Prostate gland (tissue), 2 donors: ENCODE data around the gene MYO9B. TPM values are rescaled to one million over a fixed set of nuclear protein-coding genes. Genes with fewer than 3 reads are reported as not detected.

Source experiments
- DNase-seq: peaks from one replicate; pipeline ENCODE4 v3.0.0-alpha.2; 2019; ENCODE audit warnings: low spot score
- H3K27ac ChIP-seq, 2 donors: fragments of 200-600 bp; sonication (generic); 2 replicates each; pipeline ENCODE4 v1.5.1; 2017 to 2019
- H3K27me3 ChIP-seq: fragments of 200-600 bp; sonication (generic); replicated peaks from 2 replicates; pipeline ENCODE4 v1.5.1; 2019; ENCODE audit not compliant: insufficient read depth
- H3K36me3 ChIP-seq, 2 donors: fragments of 200-600 bp; sonication (generic); 1 replicate in 1 of 2; 2 replicates in 1 of 2; pipeline versions ENCODE4 v1.5.1 to v1.8.1; 2017 to 2019
- H3K4me1 ChIP-seq: fragments of 200-600 bp; sonication (generic); replicated peaks from 2 replicates; pipeline ENCODE4 v1.5.1; 2019
- H3K4me3 ChIP-seq, 2 donors: fragments of 200-600 bp; sonication (generic); 2 replicates each; pipeline ENCODE4 v1.5.1; 2017 to 2019
- H3K9me3 ChIP-seq: fragments of 200-600 bp; sonication (generic); 2 replicates; pipeline ENCODE4 v1.5.1; 2017
- POLR2A ChIP-seq: fragments of 450-650 bp; IDR thresholded peaks from one replicate; pipeline ENCODE4 v1.6.1; 2016; ENCODE audit warnings: antibody characterized with exemption, mild to moderate bottlenecking
- POLR2AphosphoS5 ChIP-seq: sonication (generic); formaldehyde crosslinking; IDR thresholded peaks from one replicate; pipeline ENCODE4 v1.6.1; 2017; ENCODE audit warnings: antibody characterized with exemption
- WGBS: methylation state at CpG from one replicate; pipeline ENCODE4 v1.1.5; 2018; 5-methylcytosine and 5-hydroxymethylcytosine counted together
- intact Hi-C: fragments of 100-400 bp; cut with DNase I; formaldehyde crosslinking; loops from one replicate; pipeline ENCODE4 v1.14.2; 2022
- total RNA-seq, 2 donors: library from RNA; depleted of rRNA; stranded (reverse); fragments of >200 nt; gene quantifications; one replicate each; pipeline ENCODE4 v1.1.0, GENCODE V29; 2016
- TF ChIP-seq, protein P1 (sequence below), 4 experiments: fragments of 200-600 bp in 2 of 4; fragments of 450-650 bp in 2 of 4; sonication (generic) in 2 of 4; IDR thresholded peaks; 1 replicate in 3 of 4; 2 replicates in 1 of 4; pipeline ENCODE4 v1.5.1; 2016 to 2019; ENCODE audit warnings: antibody characterized with exemption in 4 of 4, mild to moderate bottlenecking in 2 of 4, moderate library complexity in 2 of 4

The MYO9B gene
- total RNA-seq, 2 donors from 2014 or later, result 50.9 to 208 TPM

DNA sequence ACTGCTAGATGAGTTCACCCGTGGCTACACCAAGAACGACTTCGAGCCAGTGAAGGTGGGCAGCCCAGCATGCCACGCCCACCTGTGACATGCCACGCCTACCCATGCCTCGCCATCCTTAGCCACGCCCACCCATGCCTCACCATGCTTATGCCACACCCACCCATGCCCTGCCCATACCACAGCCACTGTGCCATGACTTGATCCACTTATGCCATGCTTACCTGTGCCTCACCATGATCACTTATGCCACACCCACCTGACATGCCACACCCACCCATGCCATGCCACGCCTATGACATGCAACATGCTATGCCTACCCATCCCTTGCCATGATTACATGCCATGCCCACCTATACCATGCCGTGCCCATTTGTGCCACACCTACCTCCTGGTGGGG is 126.7 kb downstream of the MYO9B start:
- Histone ChIP-seq H3K4me3 (no peak overlapping the region), H3K27me3 (no peaks in the 10 kb centered on the region), H3K27ac (no peak overlapping the region), H3K36me3 (peaks cover 4 to 32% of the 10 kb centered on the region in 2 donors), H3K9me3 (no peaks in the 10 kb centered on the region), H3K4me1 (no peaks in the 10 kb centered on the region)
- no peak for DNase-seq
- TF ChIP-seq POLR2AphosphoS5 (no peak), POLR2A (no peak)
- TF ChIP-seq, protein P1, sequence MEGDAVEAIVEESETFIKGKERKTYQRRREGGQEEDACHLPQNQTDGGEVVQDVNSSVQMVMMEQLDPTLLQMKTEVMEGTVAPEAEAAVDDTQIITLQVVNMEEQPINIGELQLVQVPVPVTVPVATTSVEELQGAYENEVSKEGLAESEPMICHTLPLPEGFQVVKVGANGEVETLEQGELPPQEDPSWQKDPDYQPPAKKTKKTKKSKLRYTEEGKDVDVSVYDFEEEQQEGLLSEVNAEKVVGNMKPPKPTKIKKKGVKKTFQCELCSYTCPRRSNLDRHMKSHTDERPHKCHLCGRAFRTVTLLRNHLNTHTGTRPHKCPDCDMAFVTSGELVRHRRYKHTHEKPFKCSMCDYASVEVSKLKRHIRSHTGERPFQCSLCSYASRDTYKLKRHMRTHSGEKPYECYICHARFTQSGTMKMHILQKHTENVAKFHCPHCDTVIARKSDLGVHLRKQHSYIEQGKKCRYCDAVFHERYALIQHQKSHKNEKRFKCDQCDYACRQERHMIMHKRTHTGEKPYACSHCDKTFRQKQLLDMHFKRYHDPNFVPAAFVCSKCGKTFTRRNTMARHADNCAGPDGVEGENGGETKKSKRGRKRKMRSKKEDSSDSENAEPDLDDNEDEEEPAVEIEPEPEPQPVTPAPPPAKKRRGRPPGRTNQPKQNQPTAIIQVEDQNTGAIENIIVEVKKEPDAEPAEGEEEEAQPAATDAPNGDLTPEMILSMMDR (IDR thresholded peaks at IDR 0.05), result no peak
- WGBS, result 84% methylated on average over 9 of the region's 9 CpGs
- intact Hi-C loops, result no loop called here

DNA sequence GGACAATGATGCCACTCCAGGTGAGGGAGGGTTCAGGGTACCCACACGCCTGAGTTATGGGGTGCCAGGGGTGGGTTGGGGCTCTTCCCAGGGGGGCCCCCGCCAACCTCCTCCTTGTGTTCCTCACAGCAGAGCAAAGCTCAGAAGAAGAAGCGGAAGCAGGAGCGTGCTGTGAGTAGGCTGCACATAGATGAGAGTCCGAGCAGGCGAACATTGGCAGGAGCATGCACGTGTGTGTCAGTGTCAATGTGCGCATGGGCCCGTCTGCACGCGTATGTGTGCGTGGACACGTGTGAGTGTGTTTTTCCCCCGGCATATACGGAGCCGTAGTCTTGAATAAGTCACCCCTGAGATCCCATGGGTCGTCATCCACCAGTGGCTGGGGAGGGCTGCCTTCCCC is 127.1 kb downstream of the MYO9B start:
- Histone ChIP-seq H3K4me3 (no peak overlapping the region), H3K9me3 (no peaks in the 10 kb centered on the region), H3K4me1 (no peaks in the 10 kb centered on the region), H3K27me3 (no peaks in the 10 kb centered on the region), H3K27ac (no peak overlapping the region), H3K36me3 (peaks cover 4 to 30% of the 10 kb centered on the region in 2 donors)
- WGBS, result 95% methylated on average over 17 of the region's 17 CpGs
- intact Hi-C loops, result no loop called here
- TF ChIP-seq POLR2A (no peak), POLR2AphosphoS5 (no peak)
- TF ChIP-seq, protein P1 (IDR thresholded peaks at IDR 0.05), result no peak
- DNase-seq, result no peak

DNA sequence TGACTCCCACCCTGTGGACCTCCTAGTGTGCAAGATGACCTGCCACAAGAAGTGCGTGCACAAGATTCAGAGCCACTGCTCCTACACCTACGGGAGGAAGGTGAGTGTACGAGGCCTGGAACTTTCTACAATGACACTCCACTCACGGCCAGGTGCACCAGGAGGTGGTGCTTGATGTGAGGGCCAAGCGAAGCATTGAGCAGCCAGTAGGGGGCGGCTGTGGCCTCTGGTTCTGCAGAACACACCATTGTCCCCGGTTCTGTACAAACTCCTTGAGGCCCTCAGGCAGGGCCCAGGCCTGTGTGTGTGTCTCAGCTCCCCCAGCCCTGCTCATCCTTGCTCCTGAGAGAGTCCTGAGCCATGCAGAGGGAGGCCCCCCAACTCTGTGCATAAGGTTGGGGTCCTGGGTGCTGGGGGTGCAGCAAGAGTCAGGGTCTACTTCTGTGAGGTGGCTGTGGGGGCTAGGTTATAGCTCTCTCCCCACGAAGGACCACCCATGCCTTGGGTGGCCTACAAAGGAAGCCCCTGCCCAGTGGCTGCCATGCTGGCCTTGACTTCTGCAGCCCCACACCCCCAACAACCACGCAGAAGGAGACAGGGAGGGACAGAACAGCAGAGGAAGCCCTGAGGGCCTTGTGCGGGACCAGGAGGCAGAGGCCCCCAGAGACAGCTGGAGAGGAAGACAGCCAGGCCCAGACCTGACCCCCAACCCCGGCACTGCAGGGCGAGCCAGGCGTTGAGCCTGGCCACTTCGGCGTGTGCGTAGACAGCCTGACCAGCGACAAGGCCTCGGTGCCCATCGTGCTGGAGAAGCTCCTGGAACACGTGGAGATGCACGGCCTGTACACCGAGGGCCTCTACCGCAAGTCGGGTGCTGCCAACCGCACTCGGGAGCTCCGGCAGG is 129.9 kb downstream of the MYO9B start:
- Histone ChIP-seq H3K4me3 (no peak overlapping the region), H3K36me3 (peaks cover 4 to 18% of the 10 kb centered on the region in 2 donors), H3K27ac (no peak overlapping the region), H3K4me1 (no peaks in the 10 kb centered on the region), H3K9me3 (no peaks in the 10 kb centered on the region), H3K27me3 (no peaks in the 10 kb centered on the region)
- peak; percentile 46 for DNase-seq
- TF ChIP-seq, protein P1 (IDR thresholded peaks at IDR 0.05), result peak in 3 of 4 experiments; percentile 45 to 72 (median 71)
- TF ChIP-seq POLR2A, result no peak
- peak; percentile 10 for TF ChIP-seq POLR2AphosphoS5
- 72% methylated on average over 17 of the region's 27 CpGs for WGBS
- intact Hi-C loops, result loop anchor here (5.0 kb wide), 1 partner anchor 77 kb away; the partner anchor contains the start of gene ANKLE1

DNA sequence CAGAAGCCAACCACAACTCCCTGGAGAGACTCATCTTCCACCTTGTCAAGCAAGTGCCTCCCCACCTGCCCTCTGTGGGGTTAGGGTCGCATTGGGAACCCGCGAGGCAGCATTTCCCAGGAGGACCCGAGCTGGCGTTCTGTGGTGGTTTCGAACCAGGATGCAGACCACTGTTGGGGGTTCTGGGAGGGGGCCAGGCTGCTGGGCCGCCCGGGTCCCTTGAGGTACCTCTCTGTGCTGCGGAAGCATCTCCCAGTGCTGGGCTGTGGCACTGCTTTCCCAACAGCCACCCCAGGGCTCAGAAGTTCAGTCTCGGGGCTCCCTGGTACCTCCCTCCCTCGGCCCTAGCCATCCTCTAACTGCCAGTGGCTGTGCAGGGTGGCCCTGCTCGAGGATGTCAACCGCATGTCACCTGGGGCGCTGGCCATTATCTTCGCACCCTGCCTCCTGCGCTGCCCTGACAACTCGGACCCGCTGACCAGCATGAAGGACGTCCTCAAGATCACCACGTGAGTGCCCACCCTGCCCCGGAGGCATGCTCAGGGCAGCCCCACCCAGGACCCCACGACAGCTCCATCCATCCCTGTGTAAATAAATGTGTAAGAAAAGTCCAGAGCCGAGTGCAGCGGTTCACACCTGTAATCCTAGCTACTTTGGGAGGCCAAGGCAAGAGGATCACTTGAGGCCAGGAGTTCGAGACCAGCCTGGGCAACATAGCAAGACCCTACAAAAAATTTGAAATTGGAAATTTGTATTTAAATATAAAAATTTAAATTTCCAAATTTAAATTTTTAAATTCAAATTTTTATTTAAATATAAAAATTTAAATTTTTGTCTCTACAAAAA is 131.4 kb downstream of the MYO9B start:
- Histone ChIP-seq H3K4me1 (no peaks in the 10 kb centered on the region), H3K9me3 (no peaks in the 10 kb centered on the region), H3K27me3 (no peaks in the 10 kb centered on the region), H3K4me3 (no peak overlapping the region), H3K27ac (no peak overlapping the region), H3K36me3 (peaks cover 3 to 5% of the 10 kb centered on the region in 2 donors)
- intact Hi-C loops, result loop anchor here (5.0 kb wide), 1 partner anchor 75 kb away; the partner anchor contains the start of gene ANKLE1
- 95% methylated on average over 24 of the region's 25 CpGs for WGBS
- no peak for DNase-seq
- TF ChIP-seq POLR2AphosphoS5 (no peak), POLR2A (no peak)
- TF ChIP-seq, protein P1 (IDR thresholded peaks at IDR 0.05), result no peak
